Nephron (organoid): ENCODE measurements around the gene PTPRD.

Experiments used
- H3K27ac Mint-ChIP-seq, 3 experiments: 2 replicates each; pipeline ENCODE4 v1.8.0; 2020; ENCODE audit warnings: mixed read lengths in 3 of 3, mild to moderate bottlenecking in 2 of 3, moderate library complexity in 1 of 3
- H3K27me3 Mint-ChIP-seq: 2 replicates; pipeline ENCODE4 v1.8.0; 2021; ENCODE audit warnings: low read depth, mild to moderate bottlenecking, moderate library complexity, mixed read lengths
- H3K36me3 Mint-ChIP-seq: 2 replicates; pipeline ENCODE4 v1.8.0; 2020; ENCODE audit warnings: low read depth, mixed read lengths
- H3K4me1 Mint-ChIP-seq: 2 replicates; pipeline ENCODE4 v1.8.0; 2020; ENCODE audit warnings: mixed read lengths
- H3K4me3 Mint-ChIP-seq, 3 experiments: 2 replicates each; pipeline ENCODE4 v1.8.0; 2020; ENCODE audit warnings: mild to moderate bottlenecking in 3 of 3, mixed read lengths in 3 of 3, moderate library complexity in 2 of 3
- H3K9me3 Mint-ChIP-seq: 2 replicates; pipeline ENCODE4 v1.8.0; 2020; ENCODE audit warnings: mixed read lengths
- CTCF ChIP-seq, 3 experiments: fragments of 200-600 bp; sonication (generic); IDR thresholded peaks; one replicate each; pipeline ENCODE4 v1.5.0; 2021; ENCODE audit warnings: antibody characterized with exemption in 3 of 3; ENCODE audit not compliant: unreplicated experiment in 3 of 3

Gene PTPRD

GRCh38 chr9:8420416-8420815, 2192.4 kb downstream of the PTPRD start:
- H3K4me3 Mint-ChIP-seq: no peak overlapping the region
- peak overlapping the region in 1 of 3 experiments; percentile 95 for H3K27ac Mint-ChIP-seq
- H3K9me3 Mint-ChIP-seq: no peaks in the 10 kb centered on the region
- no peaks in the 10 kb centered on the region for H3K27me3 Mint-ChIP-seq
- H3K4me1 Mint-ChIP-seq: peaks cover 64% of the 10 kb centered on the region
- peaks cover 33% of the 10 kb centered on the region for H3K36me3 Mint-ChIP-seq
- no peak for TF ChIP-seq CTCF (IDR thresholded peaks at IDR 0.05; ENCODE audit: unreplicated experiment in 3 of 3)

- Mint-ChIP-seq H3K4me3 (no peak overlapping the region), H3K4me1 (peaks cover 60% of the 10 kb centered on the region), H3K9me3 (no peaks in the 10 kb centered on the region), H3K36me3 (peaks cover 29% of the 10 kb centered on the region), H3K27ac (peak overlapping the region in 2 of 3 experiments; percentile 67 to 95), H3K27me3 (no peaks in the 10 kb centered on the region)
- TF ChIP-seq CTCF (IDR thresholded peaks at IDR 0.05; ENCODE audit: unreplicated experiment in 3 of 3): no peak
Observed at GRCh38 chr9:8419596-8420275, 2193.1 kb downstream of the PTPRD start.

DNA sequence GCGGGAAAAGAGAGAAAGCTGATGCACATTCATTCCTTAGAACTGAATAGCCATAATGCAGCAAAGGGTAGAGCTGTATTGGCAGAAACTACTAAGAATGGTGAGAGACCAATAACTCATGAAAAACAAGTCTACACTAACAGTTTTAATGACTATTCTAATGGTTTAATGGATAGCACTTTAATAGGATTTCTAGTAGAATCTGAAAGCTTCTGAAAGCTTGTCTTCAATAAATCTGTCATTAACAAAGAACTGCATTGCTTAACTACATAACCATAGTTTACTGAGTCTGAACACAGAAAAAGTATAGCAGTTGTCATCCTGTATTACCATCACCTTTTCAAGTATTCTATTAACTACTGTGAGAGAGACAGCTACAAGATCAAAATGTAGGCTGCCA, 2195.5 kb downstream of the PTPRD start:
- Mint-ChIP-seq H3K27ac (peak overlapping the region; percentile 22 to 30 (median 24)), H3K9me3 (no peaks in the 10 kb centered on the region), H3K36me3 (peaks cover 26% of the 10 kb centered on the region), H3K4me3 (no peak overlapping the region), H3K4me1 (peaks cover 54% of the 10 kb centered on the region), H3K27me3 (no peaks in the 10 kb centered on the region)
- TF ChIP-seq CTCF (IDR thresholded peaks at IDR 0.05; ENCODE audit: unreplicated experiment in 3 of 3): no peak

- Mint-ChIP-seq H3K36me3 (peaks cover 25% of the 10 kb centered on the region), H3K4me3 (no peak overlapping the region), H3K27ac (no peak overlapping the region), H3K4me1 (peaks cover 34% of the 10 kb centered on the region), H3K27me3 (no peaks in the 10 kb centered on the region), H3K9me3 (no peaks in the 10 kb centered on the region)
- no peak for TF ChIP-seq CTCF (IDR thresholded peaks at IDR 0.05; ENCODE audit: unreplicated experiment in 3 of 3)
Observed at GRCh38 chr9:8412327-8412726, 2200.5 kb downstream of the PTPRD start.

GRCh38 chr9:8408575-8409190, 2204.1 kb downstream of the PTPRD start:
- Mint-ChIP-seq H3K36me3 (peaks cover 25% of the 10 kb centered on the region), H3K9me3 (no peaks in the 10 kb centered on the region), H3K27ac (no peak overlapping the region), H3K27me3 (no peaks in the 10 kb centered on the region), H3K4me3 (no peak overlapping the region), H3K4me1 (peaks cover 13% of the 10 kb centered on the region)
- TF ChIP-seq CTCF (IDR thresholded peaks at IDR 0.05; ENCODE audit: unreplicated experiment in 3 of 3): no peak
